Stimulated activated CD8-positive, alpha-beta memory T cell treated with anti-CD3 and anti-CD28 coated beads, Interleukin-7, amount 100 ng/mL, for 48 hours (primary cell): ENCODE data around the gene TASL.
"Not testable (repeated sequence)": the region's sequence is repeated elsewhere in the genome, so short reads cannot be mapped to it uniquely, and the experiment has no call there.

ENCODE experiments used
- DNase-seq, 2 donors: peaks; one replicate each; pipeline ENCODE4 v3.0.0-alpha.2; 2020; ENCODE audit warnings: low read depth in 1 of 2; ENCODE audit errors: extremely low read depth in 1 of 2

Gene TASL

DNA sequence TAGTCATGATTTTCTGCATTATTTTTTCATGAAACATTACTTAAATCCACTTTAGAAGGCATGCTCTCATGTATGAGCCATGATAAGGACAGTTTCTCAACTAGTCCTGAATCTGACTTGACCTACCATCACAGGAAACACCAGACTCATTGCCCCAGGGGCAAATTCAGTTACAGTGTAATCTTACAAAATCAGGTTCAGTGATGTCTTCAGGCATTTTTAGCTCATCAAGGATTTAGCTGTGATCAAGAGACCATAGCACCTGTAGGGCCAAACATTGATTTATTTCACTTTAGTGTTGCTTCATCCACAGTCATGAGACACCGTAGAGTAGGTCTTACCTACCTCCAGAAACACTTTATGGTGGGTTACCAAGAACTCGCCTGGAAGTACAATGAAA, 3.1 kb upstream of the TASL start:
- DNase-seq: no peak

DNA sequence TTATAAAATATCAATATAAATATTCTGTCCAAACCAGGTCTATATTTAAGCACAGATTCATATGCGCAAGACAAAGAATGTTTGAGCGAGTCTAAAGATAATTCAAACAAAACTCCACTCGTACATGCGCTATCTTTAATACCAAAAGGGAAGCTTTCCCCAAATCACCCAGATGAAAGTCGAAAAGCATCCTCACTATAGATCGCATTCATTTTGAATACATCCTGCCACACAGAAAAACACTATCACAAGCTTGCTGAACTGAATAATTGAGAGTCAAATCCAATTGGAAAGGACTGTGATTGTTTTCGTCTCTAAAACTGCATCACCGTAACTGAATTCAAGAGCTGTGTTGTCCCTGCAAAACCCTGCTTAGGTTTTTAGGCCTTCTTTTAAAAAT, 685 bp downstream of the TASL start:
- DNase-seq: no peak

- DNase-seq: no peak
These were observed 4.4 kb downstream of the TASL start for GRCh38 chrX:30573125-30573524.

GRCh38 chrX:30572678-30573077, 4.9 kb downstream of the TASL start:
- DNase-seq: no peak

GRCh38 chrX:30572004-30572403, 5.6 kb downstream of the TASL start:
- DNase-seq: no peak

DNA sequence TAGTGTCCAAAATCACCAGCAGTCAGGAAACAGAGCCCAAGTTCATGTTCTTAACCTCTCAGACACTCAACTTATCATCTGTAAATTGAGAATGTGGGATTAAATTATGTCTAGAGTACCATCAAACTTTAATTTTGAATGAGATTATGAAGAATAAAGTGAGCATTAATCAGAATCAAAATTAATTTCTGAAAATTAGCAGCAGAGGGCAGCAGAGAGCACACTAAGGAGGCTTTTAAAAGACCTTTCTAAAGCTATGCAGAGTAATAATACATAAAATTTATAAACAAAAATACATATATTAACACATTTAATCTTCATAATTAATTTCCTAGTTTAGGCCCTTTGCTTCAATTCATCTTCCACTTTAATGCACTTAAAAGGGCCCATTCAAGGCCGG, 7.1 kb downstream of the TASL start:
- no peak for DNase-seq

DNA sequence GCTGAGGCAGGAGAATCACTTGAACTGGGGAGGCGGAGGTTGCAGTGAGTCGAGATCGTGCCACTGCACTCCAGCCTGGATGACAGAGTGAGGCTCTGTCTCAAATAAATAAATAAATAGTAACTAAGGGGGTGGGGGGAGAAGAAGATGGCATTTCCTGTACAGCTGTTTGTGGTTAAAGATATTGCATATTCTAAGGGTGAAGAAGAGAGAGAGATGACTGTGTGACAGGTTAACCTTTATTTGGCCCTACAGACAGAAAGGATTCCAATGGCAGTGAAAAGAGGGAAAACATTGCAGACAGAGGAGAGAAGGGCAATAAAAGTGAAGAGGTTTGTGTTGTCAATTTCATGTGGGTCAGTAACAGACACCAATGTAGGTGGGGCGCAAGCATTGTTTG, 9.4 kb downstream of the TASL start:
- DNase-seq: no peak

GRCh38 chrX:30563070-30563469, 14.5 kb downstream of the TASL start:
- DNase-seq: not testable (repeated sequence)

GRCh38 chrX:30561191-30561590, 16.4 kb downstream of the TASL start:
- DNase-seq: no peak

DNA sequence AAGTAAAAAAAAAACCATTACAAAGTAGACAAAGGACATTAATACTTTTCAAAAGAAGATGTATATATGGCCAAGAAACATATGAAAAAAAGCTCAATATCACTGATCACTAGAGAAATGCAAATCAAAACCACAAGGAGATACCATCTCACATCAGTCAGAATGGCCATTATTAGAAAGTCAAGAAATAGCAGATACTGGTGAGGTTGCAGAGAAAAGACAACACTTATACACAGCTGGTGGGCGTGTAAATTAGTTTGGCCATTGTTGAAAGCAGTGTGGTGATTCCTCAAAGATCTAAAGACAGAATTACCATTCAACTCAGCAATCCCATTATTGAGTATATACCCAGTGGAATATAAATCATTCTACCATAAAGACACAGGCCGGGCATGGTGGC, 39.3 kb downstream of the TASL start:
- no peak for DNase-seq

- no peak for DNase-seq
These were observed 43.7 kb downstream of the TASL start for GRCh38 chrX:30533835-30534234.

DNA sequence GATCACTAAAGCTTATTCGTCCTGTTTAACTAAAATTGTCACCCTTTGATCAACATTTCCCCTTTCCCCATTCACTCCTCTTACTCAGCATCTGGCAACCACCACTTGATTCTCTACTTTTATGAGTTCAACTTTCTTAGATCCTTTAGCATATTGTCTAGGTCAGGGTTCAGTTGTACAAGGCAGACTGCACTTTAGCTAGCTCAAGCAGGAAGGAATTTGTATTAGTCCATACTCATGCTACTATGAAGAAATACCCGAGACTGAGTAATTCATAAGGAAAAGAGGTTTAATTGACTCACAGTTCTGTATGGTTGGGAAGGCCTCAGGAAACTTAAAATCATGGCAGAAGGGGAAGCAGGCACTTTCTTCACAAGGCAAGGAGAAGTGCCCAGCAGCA, 44.3 kb downstream of the TASL start:
- DNase-seq: no peak

DNA sequence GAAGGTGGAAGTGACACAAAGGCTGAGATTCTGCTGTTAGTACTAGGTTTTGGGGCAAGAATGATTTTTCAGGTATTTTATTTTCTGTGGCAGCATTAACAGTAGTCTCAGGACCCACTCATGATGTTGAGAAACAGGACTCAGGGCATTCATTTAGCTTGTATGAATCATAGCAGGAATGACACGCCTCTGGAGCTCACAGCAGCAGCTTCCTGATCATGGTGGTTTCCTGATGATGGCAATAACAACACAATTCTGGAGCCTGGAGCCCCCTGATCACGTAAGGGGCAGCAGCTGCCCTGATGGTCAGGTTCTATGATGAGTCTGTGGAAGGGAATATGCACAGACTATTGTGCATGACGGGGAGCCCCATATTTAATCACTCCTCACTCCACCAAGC, 47.0 kb downstream of the TASL start:
- DNase-seq: no peak

DNA sequence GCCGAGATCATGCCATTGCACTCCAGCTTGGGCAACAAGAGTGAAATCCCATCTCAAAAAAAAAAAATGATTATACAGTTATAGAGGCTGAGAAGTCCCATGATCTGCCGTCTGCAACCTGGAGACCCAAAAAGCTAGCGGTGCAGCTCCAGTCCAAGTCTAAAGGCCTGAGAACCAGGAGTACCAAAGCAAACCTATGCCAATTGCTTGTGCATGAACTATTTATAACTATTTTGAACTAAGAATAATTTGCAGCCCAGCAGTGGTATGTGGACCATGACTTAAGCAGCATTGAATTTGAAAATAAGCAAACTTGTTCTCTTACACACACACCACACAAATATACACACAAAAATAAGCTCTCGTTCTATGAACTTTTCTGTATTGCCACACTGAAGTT, 51.8 kb downstream of the TASL start:
- DNase-seq: no peak

DNA sequence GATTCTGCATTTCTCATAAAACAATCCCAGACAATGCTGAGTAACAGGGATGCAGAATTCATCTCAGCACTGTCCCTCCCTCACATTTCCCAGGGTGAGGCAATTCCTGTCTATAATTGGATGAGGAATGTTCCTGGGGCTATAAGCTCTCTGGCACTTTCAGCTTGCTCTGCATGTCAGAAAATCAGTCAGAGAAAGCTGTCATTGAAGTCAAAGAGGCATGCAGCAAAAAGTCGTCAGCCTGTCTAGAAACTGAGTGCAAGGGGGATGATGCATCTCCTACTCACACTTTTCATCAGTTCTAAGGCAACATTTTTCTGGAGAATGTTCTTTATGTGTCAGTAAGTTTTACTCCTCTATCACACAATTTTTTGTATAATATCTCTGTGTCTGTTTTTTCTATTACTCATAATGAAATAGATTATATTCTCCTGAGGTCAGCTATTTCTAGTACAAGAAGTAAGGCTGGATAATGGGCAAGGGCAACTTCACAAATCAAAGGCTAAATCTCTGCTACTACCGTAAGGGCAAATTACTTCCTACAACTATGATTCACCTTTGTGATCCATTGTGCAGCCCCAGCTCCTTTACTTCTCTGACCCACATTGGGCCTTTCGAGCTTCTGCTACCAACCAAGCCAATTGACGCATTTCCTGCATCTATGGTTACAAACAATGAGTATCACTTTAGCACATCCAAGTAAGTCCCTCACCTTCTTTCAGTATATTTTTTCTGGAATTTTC, 56.0 kb downstream of the TASL start:
- DNase-seq: no peak

DNA sequence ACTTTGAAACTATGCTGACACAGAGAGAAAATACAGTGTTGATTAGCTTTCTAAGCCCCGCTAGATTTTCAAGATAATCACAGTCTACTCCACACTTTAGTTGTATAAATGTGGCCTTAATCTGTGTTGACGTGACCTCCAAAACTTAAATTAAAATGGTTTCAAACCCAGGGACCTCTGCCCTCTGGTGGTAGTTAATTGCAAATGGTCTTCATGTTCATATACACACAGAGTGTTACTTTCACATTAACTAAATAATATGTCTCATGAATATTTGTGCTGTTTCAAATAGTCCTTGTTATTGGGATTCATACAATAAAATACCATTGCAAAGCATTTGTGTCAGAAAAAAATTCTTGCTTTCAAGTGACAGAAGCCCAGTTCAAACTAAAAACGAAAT, 64.3 kb downstream of the TASL start:
- DNase-seq: no peak
